ENCODE measurements around the gene FOXP4. TPM values are rescaled to one million over a fixed set of nuclear protein-coding genes. Genes with fewer than 3 reads are reported as not detected.

The FOXP4 gene
- total RNA-seq, 1 experiment from 2014 or later, result 10.7 TPM

GRCh38 chr6:41511443-41512060 is 34.6 kb upstream of the FOXP4 start:
- DNase-seq, result no peak
- no peaks in the 10 kb centered on the region for H3K36me3 ChIP-seq (replicated peaks; ENCODE audit: control insufficient read depth, insufficient read depth, low read length)
- no peak overlapping the region for H3K4me3 ChIP-seq (ENCODE audit: insufficient read depth, low read depth, low read length)
- H3K27me3 ChIP-seq (ENCODE audit: control insufficient read depth, insufficient read depth, low read length), result peaks cover 33% of the 10 kb centered on the region

- peaks cover 28% of the 10 kb centered on the region; the same call in 1 of the 2 replicates for H3K27me3 ChIP-seq (ENCODE audit: control insufficient read depth, insufficient read depth, low read length)
- no peaks in the 10 kb centered on the region for H3K36me3 ChIP-seq (replicated peaks; ENCODE audit: control insufficient read depth, insufficient read depth, low read length)
Observed at GRCh38 chr6:41512146-41512701, 34.0 kb upstream of the FOXP4 start.

GRCh38 chr6:41515995-41516394 is 30.2 kb upstream of the FOXP4 start:
- no peak for DNase-seq
- Histone ChIP-seq H3K36me3 (replicated peaks; ENCODE audit: control insufficient read depth, insufficient read depth, low read length) (no peaks in the 10 kb centered on the region), H3K27me3 (ENCODE audit: control insufficient read depth, insufficient read depth, low read length) (peaks cover 3% of the 10 kb centered on the region; the same call in 1 of the 2 replicates), H3K4me3 (ENCODE audit: insufficient read depth, low read depth, low read length) (no peak overlapping the region)

More at GRCh38 chr6:41512146-41512701, 34.0 kb upstream of the FOXP4 start:
- DNase-seq, result no peak
- H3K4me3 ChIP-seq (ENCODE audit: insufficient read depth, low read depth, low read length), result no peak overlapping the region

- no peaks in the 10 kb centered on the region; the same call in 1 of the 2 replicates for H3K27me3 ChIP-seq (ENCODE audit: control insufficient read depth, insufficient read depth, low read length)
Observed at GRCh38 chr6:41518118-41518517, 28.1 kb upstream of the FOXP4 start.

GRCh38 chr6:41519305-41519744 is 26.9 kb upstream of the FOXP4 start:
- H3K36me3 ChIP-seq (replicated peaks; ENCODE audit: control insufficient read depth, insufficient read depth, low read length), result no peaks in the 10 kb centered on the region
- no peak overlapping the region for H3K4me3 ChIP-seq (ENCODE audit: insufficient read depth, low read depth, low read length)
- no peak for DNase-seq
- H3K27me3 ChIP-seq (ENCODE audit: control insufficient read depth, insufficient read depth, low read length), result peaks cover under 1% of the 10 kb centered on the region; the same call in 1 of the 2 replicates

More at GRCh38 chr6:41518118-41518517, 28.1 kb upstream of the FOXP4 start:
- Histone ChIP-seq H3K36me3 (replicated peaks; ENCODE audit: control insufficient read depth, insufficient read depth, low read length) (no peaks in the 10 kb centered on the region), H3K4me3 (ENCODE audit: insufficient read depth, low read depth, low read length) (no peak overlapping the region)
- DNase-seq, result peak; percentile 84

GRCh38 chr6:41519745-41520699 is 26.2 kb upstream of the FOXP4 start:
- no peaks in the 10 kb centered on the region for H3K36me3 ChIP-seq (replicated peaks; ENCODE audit: control insufficient read depth, insufficient read depth, low read length)
- no peak overlapping the region for H3K4me3 ChIP-seq (ENCODE audit: insufficient read depth, low read depth, low read length)
- DNase-seq, result peak; percentile 68
- H3K27me3 ChIP-seq (ENCODE audit: control insufficient read depth, insufficient read depth, low read length), result peaks cover 2% of the 10 kb centered on the region; the same call in 1 of the 2 replicates

GRCh38 chr6:41522780-41523548 is 23.2 kb upstream of the FOXP4 start:
- Histone ChIP-seq H3K27me3 (ENCODE audit: control insufficient read depth, insufficient read depth, low read length) (peaks cover 9% of the 10 kb centered on the region), H3K36me3 (replicated peaks; ENCODE audit: control insufficient read depth, insufficient read depth, low read length) (no peaks in the 10 kb centered on the region), H3K4me3 (ENCODE audit: insufficient read depth, low read depth, low read length) (no peak overlapping the region)
- DNase-seq, result peak; percentile 51

GRCh38 chr6:41523915-41524633 is 22.1 kb upstream of the FOXP4 start:
- Histone ChIP-seq H3K4me3 (ENCODE audit: insufficient read depth, low read depth, low read length) (no peak overlapping the region), H3K36me3 (replicated peaks; ENCODE audit: control insufficient read depth, insufficient read depth, low read length) (no peaks in the 10 kb centered on the region), H3K27me3 (ENCODE audit: control insufficient read depth, insufficient read depth, low read length) (peaks cover 19% of the 10 kb centered on the region)
- DNase-seq, result no peak

GRCh38 chr6:41524634-41525011 is 21.6 kb upstream of the FOXP4 start:
- H3K36me3 ChIP-seq (replicated peaks; ENCODE audit: control insufficient read depth, insufficient read depth, low read length), result no peaks in the 10 kb centered on the region
- no peak overlapping the region for H3K4me3 ChIP-seq (ENCODE audit: insufficient read depth, low read depth, low read length)
- peaks cover 21% of the 10 kb centered on the region for H3K27me3 ChIP-seq (ENCODE audit: control insufficient read depth, insufficient read depth, low read length)
- peak; percentile 63 for DNase-seq

- Histone ChIP-seq H3K4me3 (ENCODE audit: insufficient read depth, low read depth, low read length) (no peak overlapping the region), H3K27me3 (ENCODE audit: control insufficient read depth, insufficient read depth, low read length) (peaks cover 21% of the 10 kb centered on the region)
Observed at GRCh38 chr6:41527721-41528408, 18.3 kb upstream of the FOXP4 start.

GRCh38 chr6:41528409-41528963 is 17.7 kb upstream of the FOXP4 start:
- no peak overlapping the region for H3K4me3 ChIP-seq (ENCODE audit: insufficient read depth, low read depth, low read length)
- DNase-seq, result no peak
- no peaks in the 10 kb centered on the region for H3K36me3 ChIP-seq (replicated peaks; ENCODE audit: control insufficient read depth, insufficient read depth, low read length)
- H3K27me3 ChIP-seq (ENCODE audit: control insufficient read depth, insufficient read depth, low read length), result peaks cover 21% of the 10 kb centered on the region

More at GRCh38 chr6:41527721-41528408, 18.3 kb upstream of the FOXP4 start:
- H3K36me3 ChIP-seq (replicated peaks; ENCODE audit: control insufficient read depth, insufficient read depth, low read length), result no peaks in the 10 kb centered on the region
- DNase-seq, result peak; percentile 77

- DNase-seq, result no peak
- Histone ChIP-seq H3K27me3 (ENCODE audit: control insufficient read depth, insufficient read depth, low read length) (peaks cover 21% of the 10 kb centered on the region), H3K4me3 (ENCODE audit: insufficient read depth, low read depth, low read length) (no peak overlapping the region), H3K36me3 (replicated peaks; ENCODE audit: control insufficient read depth, insufficient read depth, low read length) (no peaks in the 10 kb centered on the region)
Observed at GRCh38 chr6:41529049-41529448, 17.1 kb upstream of the FOXP4 start.

GRCh38 chr6:41529970-41530369 is 16.2 kb upstream of the FOXP4 start:
- Histone ChIP-seq H3K36me3 (replicated peaks; ENCODE audit: control insufficient read depth, insufficient read depth, low read length) (no peaks in the 10 kb centered on the region), H3K4me3 (ENCODE audit: insufficient read depth, low read depth, low read length) (no peak overlapping the region), H3K27me3 (ENCODE audit: control insufficient read depth, insufficient read depth, low read length) (peaks cover 19% of the 10 kb centered on the region)
- DNase-seq, result no peak

Measured in H7 (cell line).